Upper lobe of left lung (tissue), 4 donors: Measurements from ENCODE around the gene ADH1C.

Experiments
- CTCF ChIP-seq, 6 experiments: fragments of 450-650 bp in 4 of 6; fragments of 200-600 bp in 2 of 6; sonication (generic) in 2 of 6; IDR thresholded peaks; one replicate each; pipeline ENCODE4 v1.5.1; 2016 to 2019; ENCODE audit warnings: antibody characterized with exemption in 6 of 6
- EP300 ChIP-seq, 4 donors: sonication (generic); formaldehyde crosslinking; IDR thresholded peaks; one replicate each; pipeline ENCODE4 v1.5.1; 2017; ENCODE audit warnings: antibody characterized with exemption in 4 of 4, control low read depth in 2 of 4
- POLR2A ChIP-seq, 4 donors: fragments of 450-650 bp; IDR thresholded peaks; one replicate each; pipeline ENCODE4 v1.5.1; 2016 to 2017; ENCODE audit warnings: antibody characterized with exemption in 4 of 4, mild to moderate bottlenecking in 2 of 4

GRCh38 chr4:99301376-99302164, 51.0 kb downstream of the ADH1C start:
- no peak for TF ChIP-seq POLR2A (IDR thresholded peaks at IDR 0.05)
- no peak for TF ChIP-seq CTCF (IDR thresholded peaks at IDR 0.05)
- no peak for TF ChIP-seq EP300 (IDR thresholded peaks at IDR 0.05)
